GM06990 (cell line): Measurements from ENCODE around the gene DNAJA3.

Experiments
- DNase-seq: peaks from one replicate; pipeline ENCODE4 v3.0.0-alpha.2; 2011; ENCODE audit not compliant: insufficient read length; ENCODE audit errors: extremely low read depth
- H3K27me3 ChIP-seq: replicated peaks from 2 replicates; pipeline ENCODE4 v1.6.0; 2011; ENCODE audit warnings: low read length; ENCODE audit not compliant: control insufficient read depth, insufficient read depth
- H3K36me3 ChIP-seq: 2 replicates; pipeline ENCODE4 v1.5.1; 2011; ENCODE audit warnings: low read length; ENCODE audit not compliant: control insufficient read depth, insufficient read depth
- H3K4me3 ChIP-seq: replicated peaks from 2 replicates; pipeline ENCODE4 v1.5.1; 2011; ENCODE audit warnings: low read depth, mild to moderate bottlenecking, control low read depth, low read length
- CTCF ChIP-seq: IDR thresholded peaks from 2 replicates; pipeline ENCODE4 v1.5.1; 2011; ENCODE audit warnings: low read length, control low read depth, mild to moderate bottlenecking, inconsistent platforms; ENCODE audit not compliant: insufficient read depth, poor library complexity, severe bottlenecking

Gene DNAJA3

GRCh38 chr16:4450931-4451519, 25.4 kb downstream of the DNAJA3 start:
- Histone ChIP-seq H3K4me3 (no peak overlapping the region), H3K36me3 (peaks cover 39% of the 10 kb centered on the region), H3K27me3 (no peaks in the 10 kb centered on the region)
- no peak for TF ChIP-seq CTCF
- no peak for DNase-seq

- Histone ChIP-seq H3K36me3 (peaks cover 36% of the 10 kb centered on the region), H3K27me3 (no peaks in the 10 kb centered on the region), H3K4me3 (no peak overlapping the region)
- no peak for DNase-seq
- no peak for TF ChIP-seq CTCF
Observed at GRCh38 chr16:4452674-4453073, 27.0 kb downstream of the DNAJA3 start.

GRCh38 chr16:4454623-4455022, 29.0 kb downstream of the DNAJA3 start:
- no peak for TF ChIP-seq CTCF
- DNase-seq, result no peak
- Histone ChIP-seq H3K4me3 (no peak overlapping the region), H3K27me3 (no peaks in the 10 kb centered on the region), H3K36me3 (peaks cover 37% of the 10 kb centered on the region)

- DNase-seq, result no peak
- Histone ChIP-seq H3K36me3 (peaks cover 36% of the 10 kb centered on the region), H3K27me3 (no peaks in the 10 kb centered on the region), H3K4me3 (no peak overlapping the region)
- no peak for TF ChIP-seq CTCF
Observed at GRCh38 chr16:4455081-4455480, 29.4 kb downstream of the DNAJA3 start.

GRCh38 chr16:4455951-4456350, 30.3 kb downstream of the DNAJA3 start:
- DNase-seq, result no peak
- no peak overlapping the region for H3K4me3 ChIP-seq
- no peaks in the 10 kb centered on the region for H3K27me3 ChIP-seq
- H3K36me3 ChIP-seq, result peaks cover 31% of the 10 kb centered on the region
- TF ChIP-seq CTCF, result no peak

GRCh38 chr16:4460936-4461249, 35.2 kb downstream of the DNAJA3 start:
- Histone ChIP-seq H3K4me3 (no peak overlapping the region), H3K27me3 (no peaks in the 10 kb centered on the region), H3K36me3 (peaks cover 26% of the 10 kb centered on the region)
- DNase-seq, result no peak
- TF ChIP-seq CTCF, result no peak
